Measurements from ENCODE around the gene JAZF1.

- TF ChIP-seq, protein P1, sequence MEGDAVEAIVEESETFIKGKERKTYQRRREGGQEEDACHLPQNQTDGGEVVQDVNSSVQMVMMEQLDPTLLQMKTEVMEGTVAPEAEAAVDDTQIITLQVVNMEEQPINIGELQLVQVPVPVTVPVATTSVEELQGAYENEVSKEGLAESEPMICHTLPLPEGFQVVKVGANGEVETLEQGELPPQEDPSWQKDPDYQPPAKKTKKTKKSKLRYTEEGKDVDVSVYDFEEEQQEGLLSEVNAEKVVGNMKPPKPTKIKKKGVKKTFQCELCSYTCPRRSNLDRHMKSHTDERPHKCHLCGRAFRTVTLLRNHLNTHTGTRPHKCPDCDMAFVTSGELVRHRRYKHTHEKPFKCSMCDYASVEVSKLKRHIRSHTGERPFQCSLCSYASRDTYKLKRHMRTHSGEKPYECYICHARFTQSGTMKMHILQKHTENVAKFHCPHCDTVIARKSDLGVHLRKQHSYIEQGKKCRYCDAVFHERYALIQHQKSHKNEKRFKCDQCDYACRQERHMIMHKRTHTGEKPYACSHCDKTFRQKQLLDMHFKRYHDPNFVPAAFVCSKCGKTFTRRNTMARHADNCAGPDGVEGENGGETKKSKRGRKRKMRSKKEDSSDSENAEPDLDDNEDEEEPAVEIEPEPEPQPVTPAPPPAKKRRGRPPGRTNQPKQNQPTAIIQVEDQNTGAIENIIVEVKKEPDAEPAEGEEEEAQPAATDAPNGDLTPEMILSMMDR (IDR thresholded peaks at IDR 0.05; ENCODE audit: low read depth, low read length, poor library complexity, severe bottlenecking) = no peak
- no peak for TF ChIP-seq EZH2phosphoT487 (IDR thresholded peaks at IDR 0.05; ENCODE audit: borderline replicate concordance, low read length)
Observed at GRCh38 chr7:28145931-28146330, 34.7 kb downstream of the JAZF1 start.

All from DOHH2 (cell line).